ENCODE measurements around the gene KIF19. TPM values are rescaled to one million over a fixed set of nuclear protein-coding genes. Genes with fewer than 3 reads are reported as not detected.
"Not testable (repeated sequence)": the region's sequence is repeated elsewhere in the genome, so short reads cannot be mapped to it uniquely, and the experiment has no call there.

The KIF19 gene, protein sequence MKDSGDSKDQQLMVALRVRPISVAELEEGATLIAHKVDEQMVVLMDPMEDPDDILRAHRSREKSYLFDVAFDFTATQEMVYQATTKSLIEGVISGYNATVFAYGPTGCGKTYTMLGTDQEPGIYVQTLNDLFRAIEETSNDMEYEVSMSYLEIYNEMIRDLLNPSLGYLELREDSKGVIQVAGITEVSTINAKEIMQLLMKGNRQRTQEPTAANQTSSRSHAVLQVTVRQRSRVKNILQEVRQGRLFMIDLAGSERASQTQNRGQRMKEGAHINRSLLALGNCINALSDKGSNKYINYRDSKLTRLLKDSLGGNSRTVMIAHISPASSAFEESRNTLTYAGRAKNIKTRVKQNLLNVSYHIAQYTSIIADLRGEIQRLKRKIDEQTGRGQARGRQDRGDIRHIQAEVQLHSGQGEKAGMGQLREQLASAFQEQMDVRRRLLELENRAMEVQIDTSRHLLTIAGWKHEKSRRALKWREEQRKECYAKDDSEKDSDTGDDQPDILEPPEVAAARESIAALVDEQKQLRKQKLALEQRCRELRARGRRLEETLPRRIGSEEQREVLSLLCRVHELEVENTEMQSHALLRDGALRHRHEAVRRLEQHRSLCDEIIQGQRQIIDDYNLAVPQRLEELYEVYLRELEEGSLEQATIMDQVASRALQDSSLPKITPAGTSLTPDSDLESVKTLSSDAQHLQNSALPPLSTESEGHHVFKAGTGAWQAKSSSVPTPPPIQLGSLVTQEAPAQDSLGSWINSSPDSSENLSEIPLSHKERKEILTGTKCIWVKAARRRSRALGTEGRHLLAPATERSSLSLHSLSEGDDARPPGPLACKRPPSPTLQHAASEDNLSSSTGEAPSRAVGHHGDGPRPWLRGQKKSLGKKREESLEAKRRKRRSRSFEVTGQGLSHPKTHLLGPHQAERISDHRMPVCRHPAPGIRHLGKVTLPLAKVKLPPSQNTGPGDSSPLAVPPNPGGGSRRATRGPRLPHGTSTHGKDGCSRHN
- polyA plus RNA-seq (2013, experiment 1 of 2), result 0.01 TPM
- polyA plus RNA-seq (2013, experiment 2 of 2), result 0.03 TPM

DNA sequence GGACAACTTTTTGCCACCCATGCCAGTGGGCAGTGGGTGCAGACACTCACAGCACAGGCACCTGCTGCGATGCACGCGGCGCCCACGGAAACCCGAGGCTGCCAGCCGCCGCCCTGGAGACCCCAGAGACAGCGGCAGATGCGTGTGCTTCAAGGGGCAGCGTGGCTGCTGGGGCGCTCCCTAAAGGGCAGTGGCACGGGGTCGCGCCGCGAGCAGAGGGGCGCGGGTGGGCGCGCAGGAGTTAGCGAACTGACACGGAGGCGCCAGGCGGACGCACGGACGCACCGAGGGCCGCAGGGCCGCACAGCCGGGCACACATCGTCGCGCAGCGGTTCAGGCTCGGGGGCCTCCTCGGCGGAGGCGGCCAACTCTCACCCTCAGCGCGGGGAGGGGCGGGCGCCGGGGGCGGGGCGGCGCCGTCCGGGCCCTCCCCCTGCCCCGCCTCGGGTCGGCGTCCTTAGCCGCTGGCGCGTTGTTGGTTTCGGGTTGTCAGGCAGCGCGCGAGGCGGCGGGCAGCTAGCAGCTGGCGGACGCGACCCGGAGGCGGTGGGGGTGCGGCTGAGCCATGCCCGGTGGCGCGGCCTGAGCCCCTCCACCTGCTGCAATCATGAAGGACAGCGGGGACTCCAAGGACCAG, at the start of gene KIF19:
Gene KIF19, plus strand, starts transcription at position 484 of the 637 bp plus-strand sequence. Its CDS starts 124 bp downstream, at position 608.
- Histone ChIP-seq H2AK5ac (ENCODE audit: low read length) (no peak within 1 kb of the TSS), H4K5ac (ENCODE audit: low read length) (no peak within 1 kb of the TSS), H3K79me1 (ENCODE audit: low read length) (no peaks in the 10 kb centered on the region), H3K56ac (ENCODE audit: low read length) (peak within 1 kb of the TSS; percentile 70), H3K36me3 (ENCODE audit: control insufficient read depth, insufficient read depth, low read length) (no peaks in the 10 kb centered on the region), H3K79me2 (ENCODE audit: control insufficient read depth, insufficient read depth, low read length) (no peaks in the 10 kb centered on the region), H3K27ac (ENCODE audit: low read depth, low read length) (no peak within 1 kb of the TSS), H3K9ac (ENCODE audit: low read length) (peak within 1 kb of the TSS; percentile 41), H2BK15ac (replicated peaks; ENCODE audit: low read depth) (no peak within 1 kb of the TSS), H3K4me1 (ENCODE audit: control insufficient read depth, low read depth, low read length) (no peaks in the 10 kb centered on the region), H2BK5ac (ENCODE audit: low read length) (no peak within 1 kb of the TSS), H3K18ac (ENCODE audit: low read length) (no peak within 1 kb of the TSS), H3K4ac (ENCODE audit: low read depth, low read length) (no peak within 1 kb of the TSS), H2BK120ac (ENCODE audit: low read depth, low read length) (no peak within 1 kb of the TSS), H3K23ac (ENCODE audit: low read length) (peak within 1 kb of the TSS; percentile 45), H3K27me3 (ENCODE audit: insufficient read depth, low read length, poor library complexity) (peaks cover 5% of the 10 kb centered on the region), H3K4me3 (ENCODE audit: low read length) (no peak within 1 kb of the TSS), H3K4me2 (ENCODE audit: low read length) (peak within 1 kb of the TSS; percentile 73), H4K8ac (ENCODE audit: low read depth, low read length) (no peak within 1 kb of the TSS)
- no CpG with 5 or more reads among the region's 73 CpGs for WGBS (ENCODE audit: extremely low coverage, insufficient coverage, low lambda C conversion rate)
- DNase-seq, result peak; percentile 67

DNA sequence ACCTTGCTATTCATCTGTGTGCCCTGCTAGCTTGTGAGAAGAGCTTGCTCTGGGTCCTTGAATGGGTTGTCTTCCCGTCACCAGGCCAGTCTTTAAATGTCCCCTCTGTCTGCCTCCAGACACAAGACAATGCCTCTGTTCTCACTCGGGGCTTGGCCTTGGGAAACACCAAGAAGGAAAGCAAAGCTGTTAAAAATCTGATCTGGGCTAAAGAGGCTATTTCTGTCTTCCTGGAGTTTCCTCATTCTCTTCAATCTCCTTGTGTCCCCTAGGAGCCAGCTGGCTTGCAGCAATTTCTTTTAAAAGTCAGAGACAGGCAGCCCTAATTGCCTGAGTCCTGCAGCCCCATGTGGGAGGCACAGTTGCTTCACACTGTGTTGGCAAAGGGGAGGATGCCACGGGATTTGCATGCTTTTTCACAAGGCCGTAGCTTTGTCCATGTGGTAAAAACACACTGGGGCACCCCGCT, 49.5 kb upstream of the KIF19 start:
- Histone ChIP-seq H3K27me3 (ENCODE audit: insufficient read depth, low read length, poor library complexity) (no peaks in the 10 kb centered on the region), H3K36me3 (ENCODE audit: control insufficient read depth, insufficient read depth, low read length) (no peaks in the 10 kb centered on the region), H4K8ac (ENCODE audit: low read depth, low read length) (no peak overlapping the region), H2BK120ac (ENCODE audit: low read depth, low read length) (no peak overlapping the region), H3K27ac (ENCODE audit: low read depth, low read length) (no peak overlapping the region), H3K56ac (ENCODE audit: low read length) (no peak overlapping the region), H3K4me1 (ENCODE audit: control insufficient read depth, low read depth, low read length) (no peaks in the 10 kb centered on the region), H2AK5ac (ENCODE audit: low read length) (no peak overlapping the region), H3K4ac (ENCODE audit: low read depth, low read length) (no peak overlapping the region), H3K4me2 (ENCODE audit: low read length) (no peak overlapping the region), H3K18ac (ENCODE audit: low read length) (no peak overlapping the region), H2BK5ac (ENCODE audit: low read length) (no peak overlapping the region), H3K4me3 (ENCODE audit: low read length) (no peak overlapping the region), H4K5ac (ENCODE audit: low read length) (no peak overlapping the region), H3K79me2 (ENCODE audit: control insufficient read depth, insufficient read depth, low read length) (no peaks in the 10 kb centered on the region), H2BK15ac (replicated peaks; ENCODE audit: low read depth) (no peak overlapping the region), H3K79me1 (ENCODE audit: low read length) (no peaks in the 10 kb centered on the region), H3K9ac (ENCODE audit: low read length) (no peak overlapping the region), H3K23ac (ENCODE audit: low read length) (no peak overlapping the region)
- WGBS (ENCODE audit: extremely low coverage, insufficient coverage, low lambda C conversion rate), result no CpG with 5 or more reads among the region's 5 CpGs
- DNase-seq, result no peak

DNA sequence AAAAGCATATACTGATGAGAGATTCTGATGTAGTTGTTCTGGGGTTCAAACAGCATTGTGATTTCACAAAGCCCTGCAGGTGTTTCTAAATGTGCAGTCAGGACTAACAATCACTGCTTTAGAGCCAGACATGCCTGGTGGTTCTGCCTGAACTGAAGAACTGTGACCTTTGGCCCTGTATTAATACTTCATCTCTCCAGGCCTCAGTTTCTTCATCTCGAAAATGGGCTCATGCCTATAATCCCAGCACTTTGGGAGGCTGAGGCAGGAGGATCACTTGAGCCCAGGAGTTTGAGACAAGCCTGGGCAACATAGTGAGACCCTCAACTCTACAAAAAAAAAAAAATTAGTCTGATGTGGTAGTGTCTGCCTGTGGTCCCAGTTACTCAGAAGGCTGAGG, 48.1 kb upstream of the KIF19 start:
- WGBS (ENCODE audit: extremely low coverage, insufficient coverage, low lambda C conversion rate), result no CpG with 5 or more reads among the region's 1 CpG

DNA sequence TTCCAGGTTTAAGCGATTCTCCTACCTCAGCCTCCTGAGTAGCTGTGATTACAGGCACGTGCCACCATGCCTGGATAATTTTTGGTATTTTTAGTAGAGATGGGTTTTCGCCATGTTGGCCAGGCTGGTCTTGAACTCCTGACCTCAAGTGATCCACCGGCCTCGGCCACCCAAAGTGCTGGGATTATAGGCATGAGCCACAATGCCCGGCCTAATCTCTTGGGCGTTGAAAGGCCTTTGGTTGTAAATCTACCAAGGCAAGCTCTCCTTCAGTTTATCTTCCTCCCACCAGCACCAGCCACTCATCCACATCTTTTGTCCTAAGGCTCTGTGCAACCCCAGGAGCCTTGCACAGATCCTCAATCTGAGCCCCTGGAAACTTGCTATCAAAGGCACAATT, 46.4 kb upstream of the KIF19 start:
- H3K27ac ChIP-seq (ENCODE audit: low read depth, low read length); H2BK120ac ChIP-seq (ENCODE audit: low read depth, low read length); H2BK5ac ChIP-seq (ENCODE audit: low read length); H3K23ac ChIP-seq (ENCODE audit: low read length); H3K18ac ChIP-seq (ENCODE audit: low read length); H3K27me3 ChIP-seq (ENCODE audit: insufficient read depth, low read length, poor library complexity); H3K36me3 ChIP-seq (ENCODE audit: control insufficient read depth, insufficient read depth, low read length); H4K8ac ChIP-seq (ENCODE audit: low read depth, low read length); H3K4me1 ChIP-seq (ENCODE audit: control insufficient read depth, low read depth, low read length); H3K79me1 ChIP-seq (ENCODE audit: low read length); H3K4ac ChIP-seq (ENCODE audit: low read depth, low read length); DNase-seq; H2AK5ac ChIP-seq (ENCODE audit: low read length); H3K4me2 ChIP-seq (ENCODE audit: low read length); H3K9ac ChIP-seq (ENCODE audit: low read length); H3K79me2 ChIP-seq (ENCODE audit: control insufficient read depth, insufficient read depth, low read length); H3K56ac ChIP-seq (ENCODE audit: low read length); H4K5ac ChIP-seq (ENCODE audit: low read length); H2BK15ac ChIP-seq (replicated peaks; ENCODE audit: low read depth); H3K4me3 ChIP-seq (ENCODE audit: low read length): not testable (repeated sequence)
- no CpG with 5 or more reads among the region's 7 CpGs for WGBS (ENCODE audit: extremely low coverage, insufficient coverage, low lambda C conversion rate)

More for the DNA sequence above, 48.1 kb upstream of the KIF19 start:
- H4K8ac ChIP-seq (ENCODE audit: low read depth, low read length), result no peak overlapping the region
- no peaks in the 10 kb centered on the region for H3K79me1 ChIP-seq (ENCODE audit: low read length)
- DNase-seq, result no peak
- no peak overlapping the region for H2AK5ac ChIP-seq (ENCODE audit: low read length)
- H3K23ac ChIP-seq (ENCODE audit: low read length), result no peak overlapping the region
- H3K27me3 ChIP-seq (ENCODE audit: insufficient read depth, low read length, poor library complexity), result no peaks in the 10 kb centered on the region
- no peak overlapping the region for H2BK5ac ChIP-seq (ENCODE audit: low read length)
- no peak overlapping the region for H3K4me2 ChIP-seq (ENCODE audit: low read length)
- H4K5ac ChIP-seq (ENCODE audit: low read length), result no peak overlapping the region
- no peak overlapping the region for H3K18ac ChIP-seq (ENCODE audit: low read length)
- no peaks in the 10 kb centered on the region for H3K4me1 ChIP-seq (ENCODE audit: control insufficient read depth, low read depth, low read length)
- no peaks in the 10 kb centered on the region for H3K36me3 ChIP-seq (ENCODE audit: control insufficient read depth, insufficient read depth, low read length)
- H2BK120ac ChIP-seq (ENCODE audit: low read depth, low read length), result no peak overlapping the region
- H3K79me2 ChIP-seq (ENCODE audit: control insufficient read depth, insufficient read depth, low read length), result no peaks in the 10 kb centered on the region
- no peak overlapping the region for H3K27ac ChIP-seq (ENCODE audit: low read depth, low read length)
- no peak overlapping the region for H3K56ac ChIP-seq (ENCODE audit: low read length)
- no peak overlapping the region for H3K9ac ChIP-seq (ENCODE audit: low read length)
- H3K4ac ChIP-seq (ENCODE audit: low read depth, low read length), result no peak overlapping the region
- no peak overlapping the region for H2BK15ac ChIP-seq (replicated peaks; ENCODE audit: low read depth)
- H3K4me3 ChIP-seq (ENCODE audit: low read length), result no peak overlapping the region

DNA sequence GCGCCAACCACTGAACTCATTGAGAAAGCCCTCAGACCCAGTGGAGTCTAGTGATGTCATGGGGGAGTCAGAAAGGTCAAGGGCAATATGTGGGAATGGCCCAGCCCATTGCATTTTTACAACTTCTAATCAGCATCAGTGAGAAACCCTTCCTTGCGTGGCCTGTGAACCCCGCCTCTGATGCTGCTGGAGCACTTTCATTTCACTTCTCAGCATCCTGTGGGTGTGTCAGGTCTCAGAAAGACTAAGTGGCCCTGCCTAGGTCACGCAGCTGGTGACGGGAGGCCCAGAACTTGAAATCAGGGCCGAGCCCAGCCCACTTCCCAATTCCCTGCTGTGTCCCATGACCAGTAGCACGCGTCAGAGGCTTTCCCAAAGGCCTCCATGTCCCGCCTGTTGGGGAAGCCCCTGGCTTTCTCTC, 45.9 kb upstream of the KIF19 start:
- no peak overlapping the region for H2AK5ac ChIP-seq (ENCODE audit: low read length)

More for the DNA sequence above, 45.9 kb upstream of the KIF19 start:
- Histone ChIP-seq H3K23ac (ENCODE audit: low read length) (no peak overlapping the region), H2BK15ac (replicated peaks; ENCODE audit: low read depth) (no peak overlapping the region), H3K79me1 (ENCODE audit: low read length) (no peaks in the 10 kb centered on the region), H3K36me3 (ENCODE audit: control insufficient read depth, insufficient read depth, low read length) (no peaks in the 10 kb centered on the region), H4K5ac (ENCODE audit: low read length) (no peak overlapping the region), H2BK5ac (ENCODE audit: low read length) (no peak overlapping the region), H3K4me2 (ENCODE audit: low read length) (no peak overlapping the region), H3K4me1 (ENCODE audit: control insufficient read depth, low read depth, low read length) (no peaks in the 10 kb centered on the region), H3K4me3 (ENCODE audit: low read length) (no peak overlapping the region), H3K56ac (ENCODE audit: low read length) (no peak overlapping the region), H3K18ac (ENCODE audit: low read length) (no peak overlapping the region), H4K8ac (ENCODE audit: low read depth, low read length) (no peak overlapping the region), H3K9ac (ENCODE audit: low read length) (no peak overlapping the region), H3K4ac (ENCODE audit: low read depth, low read length) (no peak overlapping the region), H3K79me2 (ENCODE audit: control insufficient read depth, insufficient read depth, low read length) (no peaks in the 10 kb centered on the region), H2BK120ac (ENCODE audit: low read depth, low read length) (no peak overlapping the region), H3K27me3 (ENCODE audit: insufficient read depth, low read length, poor library complexity) (no peaks in the 10 kb centered on the region), H3K27ac (ENCODE audit: low read depth, low read length) (no peak overlapping the region)
- DNase-seq, result no peak
- WGBS (ENCODE audit: extremely low coverage, insufficient coverage, low lambda C conversion rate), result no CpG with 5 or more reads among the region's 9 CpGs
